GDM1 (cell line): ENCODE results near the gene MYBPC2.

ENCODE experiments used
- DNase-seq: peaks from one replicate; lab custom pipeline; 2025; lab: John Stamatoyannopoulos, UW

MYBPC2 gene

GRCh38 chr19:50500753-50501151, 68.1 kb downstream of the MYBPC2 start:
- no peak for DNase-seq

GRCh38 chr19:50501186-50501567, 68.5 kb downstream of the MYBPC2 start:
- no peak for DNase-seq

- DNase-seq, result no peak
Measured at GRCh38 chr19:50501568-50502475, 69.1 kb downstream of the MYBPC2 start.

- DNase-seq, result no peak
Measured at GRCh38 chr19:50505856-50506611, 73.3 kb downstream of the MYBPC2 start.

GRCh38 chr19:50506700-50507099, 74.0 kb downstream of the MYBPC2 start:
- no peak for DNase-seq

- DNase-seq, result no peak
Measured at GRCh38 chr19:50507376-50507775, 74.7 kb downstream of the MYBPC2 start.

- DNase-seq, result no peak
Measured at GRCh38 chr19:50508843-50509190, 76.1 kb downstream of the MYBPC2 start.

- DNase-seq, result no peak
Measured at GRCh38 chr19:50509366-50509765, 76.7 kb downstream of the MYBPC2 start.

GRCh38 chr19:50510121-50510670, 77.5 kb downstream of the MYBPC2 start:
- DNase-seq, result no peak

- DNase-seq, result no peak
Measured at GRCh38 chr19:50510700-50511068, 78.0 kb downstream of the MYBPC2 start.

GRCh38 chr19:50511069-50511822, 78.6 kb downstream of the MYBPC2 start, which contains the start of gene JOSD2:
TSS of gene JOSD2 (minus strand) at chr19:50511191. CDS start at chr19:50510431, 760 bp downstream.
- DNase-seq, result peak; percentile 99

GRCh38 chr19:50512112-50512998, 79.7 kb downstream of the MYBPC2 start:
- no peak for DNase-seq

GRCh38 chr19:50512999-50513745, 80.5 kb downstream of the MYBPC2 start:
- no peak for DNase-seq

- DNase-seq, result no peak
Measured at GRCh38 chr19:50513746-50514345, 81.2 kb downstream of the MYBPC2 start, which contains the start of gene ASPDH. TSS of gene ASPDH (minus strand) at chr19:50513913. CDS start at chr19:50513823, 90 bp downstream.

GRCh38 chr19:50514346-50515167, 81.9 kb downstream of the MYBPC2 start:
- DNase-seq, result no peak

- no peak for DNase-seq
Measured at GRCh38 chr19:50515168-50515561, 82.5 kb downstream of the MYBPC2 start.
